Urothelium cell line (cell line): ENCODE data around the gene TRIM43B.
"Not testable (repeated sequence)": the region's sequence is repeated elsewhere in the genome, so short reads cannot be mapped to it uniquely, and the experiment has no call there.

ENCODE experiments used
- DNase-seq: peaks from one replicate; pipeline ENCODE4 v3.0.0; 2011; ENCODE audit warnings: low spot score, mixed read lengths
- FAIRE-seq: peaks from 2 replicates; lab custom pipeline; 2011; peaks lifted over from hg19 to GRCh38; lab: Jason Lieb, UNC

Gene TRIM43B

GRCh38 chr2:95484654-95485053 is at the start of gene TRIM43B:
TRIM43B (minus strand) TSS chr2:95484754; CDS start chr2:95482714, 2,040 bp downstream.
- FAIRE-seq, DNase-seq: not testable (repeated sequence)

DNA sequence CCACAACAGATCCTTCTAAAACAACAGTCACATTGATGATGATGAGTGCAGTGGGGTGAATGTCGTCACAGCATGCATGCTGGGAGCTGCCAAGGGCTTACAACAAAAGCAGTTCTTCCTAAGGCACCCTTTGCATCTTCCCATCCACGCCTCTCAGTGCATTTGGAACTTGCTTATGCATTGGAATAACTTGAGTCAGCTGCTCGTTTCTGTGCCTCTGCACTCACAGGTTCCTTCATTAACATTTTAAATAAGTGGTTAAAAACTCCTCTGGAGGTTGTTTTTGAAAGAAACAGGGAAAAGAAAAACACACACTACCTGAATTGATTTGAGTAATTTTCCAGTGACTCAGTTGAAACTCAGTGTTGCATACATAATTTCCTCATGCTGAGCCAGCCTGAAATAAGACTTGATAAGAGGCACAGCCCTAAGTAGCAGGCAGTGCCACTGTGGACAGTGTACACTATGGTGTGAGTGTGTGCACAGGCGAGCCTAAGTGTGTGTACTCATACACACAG is 46.8 kb upstream of the TRIM43B start:
- DNase-seq (no peak), FAIRE-seq (no peak)

DNA sequence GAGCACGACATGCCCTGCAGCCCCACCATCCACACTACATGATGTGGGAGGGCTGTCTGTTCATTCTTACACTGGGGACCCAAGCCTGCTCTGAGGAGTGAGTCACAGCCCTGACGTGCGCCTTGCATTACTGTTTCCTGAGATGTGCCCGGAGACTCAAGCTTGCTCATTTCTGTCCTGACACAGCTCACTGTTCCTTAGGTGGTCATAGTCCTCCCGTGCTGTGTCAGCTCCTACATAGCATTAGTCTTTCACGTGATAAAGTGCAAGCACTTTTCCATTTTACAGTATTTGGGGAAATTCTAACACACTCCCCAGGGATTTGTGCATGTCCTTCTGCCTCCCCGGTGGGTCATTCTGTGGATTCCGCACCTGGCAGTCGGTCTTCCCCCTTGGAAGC is 46.2 kb upstream of the TRIM43B start:
- DNase-seq: no peak
- FAIRE-seq: no peak

- DNase-seq: peak; percentile 87
- no peak for FAIRE-seq
Observed at GRCh38 chr2:95526360-95527341, 42.1 kb upstream of the TRIM43B start.

DNA sequence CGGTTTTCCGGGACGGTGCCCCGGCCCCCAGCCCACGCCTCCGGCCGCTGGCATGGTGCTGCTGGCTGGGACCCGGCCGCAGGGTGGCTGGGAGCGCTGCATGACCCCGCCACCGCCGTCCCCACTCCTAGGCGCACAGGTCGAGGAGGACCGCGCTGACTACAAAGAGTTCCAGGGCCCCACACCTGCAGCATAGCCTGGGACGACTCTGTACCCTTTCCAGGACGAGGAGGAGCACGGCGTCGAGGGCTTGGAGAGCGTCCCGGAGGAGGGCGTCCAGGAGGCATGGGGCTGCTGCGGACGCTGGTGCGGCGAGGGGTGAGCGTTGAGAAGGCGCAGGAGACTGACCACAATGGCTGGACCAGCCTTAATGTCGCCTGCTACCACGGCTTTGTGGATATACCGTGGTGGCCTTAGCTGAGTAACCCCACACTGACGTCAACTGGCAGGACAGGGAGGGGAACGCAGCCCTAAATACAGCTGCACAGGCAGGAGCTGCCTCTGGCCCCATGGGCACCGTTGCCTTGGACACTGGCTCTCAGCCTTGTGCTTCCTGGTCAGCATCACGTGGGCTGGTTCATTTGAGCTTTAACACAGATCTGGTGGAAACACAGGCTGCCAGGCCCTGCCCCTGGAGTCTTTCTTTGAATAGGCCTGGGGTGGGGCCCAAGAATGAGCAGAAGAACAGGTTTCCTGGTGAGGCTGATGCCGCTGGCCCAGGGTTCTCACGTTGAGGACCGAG is 40.9 kb upstream of the TRIM43B start:
- DNase-seq: peak; percentile 24
- FAIRE-seq: peak; percentile 70

DNA sequence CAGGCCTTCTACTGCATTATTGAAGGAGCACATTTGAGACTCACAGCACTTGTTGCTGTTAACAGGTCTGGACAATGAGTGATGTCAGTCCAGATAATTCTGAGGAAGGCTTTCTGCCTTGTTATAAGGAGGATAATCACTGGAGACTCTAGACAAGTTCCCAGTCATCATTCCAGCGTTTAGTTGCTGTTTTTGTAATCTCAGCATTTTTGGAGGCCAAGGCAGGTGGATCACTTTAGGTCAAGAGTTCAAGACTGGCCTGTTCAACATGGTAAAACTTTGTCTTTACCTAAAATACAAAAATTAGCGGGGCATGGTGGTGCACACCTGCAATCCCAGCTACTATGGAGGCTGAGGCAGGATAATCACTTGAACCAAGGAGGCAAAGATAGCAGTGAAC is 39.6 kb upstream of the TRIM43B start:
- no peak for FAIRE-seq
- no peak for DNase-seq

- FAIRE-seq (no peak), DNase-seq (no peak)
Observed at GRCh38 chr2:95514718-95515117, 30.2 kb upstream of the TRIM43B start.

GRCh38 chr2:95514226-95514625 is 29.7 kb upstream of the TRIM43B start:
- not testable (repeated sequence) for DNase-seq, FAIRE-seq

- no peak for DNase-seq
- FAIRE-seq: no peak
Observed at GRCh38 chr2:95509408-95509807, 24.9 kb upstream of the TRIM43B start.

GRCh38 chr2:95505222-95505621 is 20.7 kb upstream of the TRIM43B start:
- DNase-seq (no peak), FAIRE-seq (no peak)

DNA sequence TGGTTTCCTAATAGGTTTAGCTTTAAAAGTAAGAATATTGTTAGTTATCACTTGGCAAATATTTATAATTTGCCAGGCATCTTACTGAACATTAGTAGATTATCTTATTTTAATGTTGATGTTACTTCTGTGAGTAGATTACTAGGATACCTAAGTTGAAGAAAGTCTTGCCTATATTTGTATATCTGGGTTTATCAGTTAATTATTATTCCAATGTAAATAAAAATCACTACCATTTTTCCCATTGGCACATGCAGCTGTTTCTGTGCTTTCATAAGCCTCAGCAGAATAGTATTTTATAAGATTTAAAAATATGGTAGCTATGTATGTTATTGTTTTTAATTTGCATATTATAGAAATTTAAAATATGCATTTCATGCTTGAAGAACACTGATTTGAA is 16.3 kb upstream of the TRIM43B start:
- no peak for FAIRE-seq
- DNase-seq: no peak

- not testable (repeated sequence) for FAIRE-seq
Observed at GRCh38 chr2:95492076-95492475, 7.5 kb upstream of the TRIM43B start.

GRCh38 chr2:95475025-95475424 is 9.5 kb downstream of the TRIM43B start:
- not testable (repeated sequence) for DNase-seq, FAIRE-seq

More at GRCh38 chr2:95492076-95492475, 7.5 kb upstream of the TRIM43B start:
- DNase-seq: not testable (repeated sequence)

DNA sequence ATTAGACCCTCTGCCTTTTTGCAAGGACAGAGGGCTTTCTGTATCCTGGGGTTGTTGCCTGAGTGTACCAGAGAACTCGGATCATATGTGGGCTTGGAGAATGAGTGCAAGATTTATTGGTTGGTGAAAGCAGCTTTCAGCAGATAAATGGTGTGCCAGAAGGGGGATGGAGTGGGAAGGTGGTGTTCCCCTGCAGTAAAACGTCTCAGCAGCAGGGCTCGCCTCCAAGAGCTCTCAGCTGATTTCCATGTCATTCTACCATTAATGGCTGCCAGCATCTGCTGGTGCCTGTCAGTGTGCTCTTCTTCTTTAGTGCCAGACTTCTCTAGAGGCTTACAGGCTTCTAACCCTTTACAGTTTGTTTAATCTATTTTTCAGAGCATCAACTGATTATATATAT is 16.6 kb downstream of the TRIM43B start:
- not testable (repeated sequence) for FAIRE-seq, DNase-seq

GRCh38 chr2:95466572-95466971 is 18.0 kb downstream of the TRIM43B start:
- not testable (repeated sequence) for DNase-seq, FAIRE-seq

GRCh38 chr2:95463292-95463691 is 21.3 kb downstream of the TRIM43B start:
- not testable (repeated sequence) for DNase-seq, FAIRE-seq

GRCh38 chr2:95445317-95445716 is 39.2 kb downstream of the TRIM43B start:
- DNase-seq, FAIRE-seq: not testable (repeated sequence)

DNA sequence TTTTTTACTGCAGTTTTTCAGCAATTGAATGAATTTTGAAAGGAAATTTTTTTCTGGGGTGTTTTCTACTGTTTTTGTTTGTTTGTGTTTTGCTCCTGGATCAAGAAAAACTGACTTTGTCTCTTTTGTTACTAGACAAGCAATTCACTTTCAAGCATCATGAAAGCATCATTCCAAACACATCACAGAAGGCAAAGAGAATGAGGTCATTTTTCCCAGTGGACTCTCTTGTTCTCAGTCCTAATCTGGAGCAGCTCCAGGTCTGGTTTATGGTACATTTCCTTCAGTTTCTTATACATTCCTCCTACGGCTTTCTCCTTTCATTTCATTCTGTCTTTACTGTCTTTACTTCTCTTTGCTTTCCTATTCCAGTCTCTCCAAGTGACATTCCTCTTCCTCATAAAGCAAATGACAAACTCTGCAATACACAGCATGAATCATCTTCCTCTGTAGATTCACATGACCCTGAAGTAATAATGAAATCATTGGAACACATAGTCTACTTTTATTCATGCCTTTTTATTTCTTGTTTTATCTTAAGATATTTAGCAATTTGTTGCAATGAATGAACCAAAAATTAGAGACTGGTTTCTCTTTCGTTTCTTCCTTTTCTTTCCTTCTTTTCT is 42.0 kb downstream of the TRIM43B start:
- not testable (repeated sequence) for FAIRE-seq, DNase-seq

GRCh38 chr2:95435872-95436209 is 48.7 kb downstream of the TRIM43B start:
- not testable (repeated sequence) for DNase-seq
- FAIRE-seq: peak; percentile 32

- FAIRE-seq: peak; percentile 86
- not testable (repeated sequence) for DNase-seq
Observed at GRCh38 chr2:95435162-95435871, 49.2 kb downstream of the TRIM43B start.
